ENCODE results near the gene BID. TPM values are rescaled to one million over a fixed set of nuclear protein-coding genes. Genes with fewer than 3 reads are reported as not detected.
"Not testable (repeated sequence)": the region's sequence is repeated elsewhere in the genome, so short reads cannot be mapped to it uniquely, and the experiment has no call there.

BID gene
- total RNA-seq, 2 donors from 2014 or later: 9.8 to 19.0 TPM

- Mint-ChIP-seq H3K9me3 (no peaks in the 10 kb centered on the region), H3K27ac (peak overlapping the region in 1 of 2 donors; percentile 83), H3K36me3 (peaks cover 0 to 4% of the 10 kb centered on the region in 2 donors)
- ATAC-seq (peak; percentile 93 to 96), DNase-seq (ENCODE audit: low spot score in 2 of 2) (peak; percentile 57 to 78)
Measured at GRCh38 chr22:17767233-17768065, 6.8 kb downstream of the BID start.

- ATAC-seq; H3K27ac Mint-ChIP-seq; DNase-seq (ENCODE audit: low spot score in 2 of 2); H3K36me3 Mint-ChIP-seq; H3K9me3 Mint-ChIP-seq: not testable (repeated sequence)
Measured at GRCh38 chr22:17764852-17765251, 9.4 kb downstream of the BID start.

GRCh38 chr22:17764036-17764435, 10.2 kb downstream of the BID start:
- Mint-ChIP-seq H3K36me3 (no peaks in the 10 kb centered on the region), H3K9me3 (no peaks in the 10 kb centered on the region), H3K27ac (no peak overlapping the region)
- DNase-seq (ENCODE audit: low spot score in 2 of 2): no peak
- no peak for ATAC-seq

- not testable (repeated sequence) for DNase-seq (ENCODE audit: low spot score in 2 of 2); H3K27ac Mint-ChIP-seq; H3K36me3 Mint-ChIP-seq; ATAC-seq; H3K9me3 Mint-ChIP-seq
Measured at GRCh38 chr22:17763442-17763841, 10.8 kb downstream of the BID start.

DNA sequence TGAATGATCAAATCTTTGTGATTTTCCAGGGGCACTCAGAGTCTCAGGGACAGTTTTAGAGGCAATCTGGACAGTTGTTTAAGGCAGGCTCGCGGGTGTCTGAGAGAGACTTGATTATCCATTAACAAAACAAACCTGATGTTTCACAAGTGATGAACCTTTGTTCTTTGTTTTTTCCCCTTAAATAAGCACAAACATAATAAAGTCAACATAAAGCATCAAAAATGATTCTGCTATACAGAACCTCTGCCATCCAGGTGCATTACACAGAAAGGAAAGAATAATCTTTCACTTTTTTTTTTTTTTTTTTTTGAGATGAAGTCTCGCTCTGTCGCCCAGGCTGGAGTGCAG, 13.2 kb downstream of the BID start:
- DNase-seq (ENCODE audit: low spot score in 2 of 2) (no peak), ATAC-seq (no peak)
- no peak overlapping the region for H3K27ac Mint-ChIP-seq
- no peaks in the 10 kb centered on the region for H3K36me3 Mint-ChIP-seq
- no peaks in the 10 kb centered on the region for H3K9me3 Mint-ChIP-seq

- peak; percentile 47 to 73 for ATAC-seq
- H3K9me3 Mint-ChIP-seq: no peaks in the 10 kb centered on the region
- no peak for DNase-seq (ENCODE audit: low spot score in 2 of 2)
- peak overlapping the region in 1 of 2 donors; percentile 15 for H3K27ac Mint-ChIP-seq
- no peaks in the 10 kb centered on the region for H3K36me3 Mint-ChIP-seq
Measured at GRCh38 chr22:17754233-17754925, 19.9 kb downstream of the BID start.

- H3K36me3 Mint-ChIP-seq: no peaks in the 10 kb centered on the region
- no peak for ATAC-seq
- H3K27ac Mint-ChIP-seq: no peak overlapping the region
- no peaks in the 10 kb centered on the region for H3K9me3 Mint-ChIP-seq
- DNase-seq (ENCODE audit: low spot score in 2 of 2): no peak
Measured at GRCh38 chr22:17753401-17753989, 20.8 kb downstream of the BID start.

DNA sequence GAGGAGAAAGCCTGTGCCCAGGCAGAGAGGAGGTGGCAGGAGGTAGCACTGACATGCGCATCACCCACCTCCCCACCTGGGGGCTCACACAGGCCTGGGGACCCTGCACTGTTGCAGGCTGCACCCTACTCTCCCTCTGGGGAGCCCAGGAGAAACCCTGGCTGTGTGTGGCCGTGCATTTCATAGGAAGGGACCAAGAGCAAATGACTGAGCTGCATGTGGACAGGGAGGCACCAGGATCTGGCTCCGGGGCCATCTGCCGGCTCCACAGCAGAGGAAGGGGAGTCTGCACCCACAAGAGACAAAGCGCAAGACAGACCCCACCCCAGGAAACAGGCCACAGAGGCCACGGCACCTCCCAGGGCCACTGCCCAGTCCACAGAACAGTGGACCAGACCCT, 22.7 kb downstream of the BID start:
- H3K27ac Mint-ChIP-seq: no peak overlapping the region
- no peaks in the 10 kb centered on the region for H3K36me3 Mint-ChIP-seq
- no peaks in the 10 kb centered on the region for H3K9me3 Mint-ChIP-seq
- no peak for DNase-seq (ENCODE audit: low spot score in 2 of 2)
- no peak for ATAC-seq

DNA sequence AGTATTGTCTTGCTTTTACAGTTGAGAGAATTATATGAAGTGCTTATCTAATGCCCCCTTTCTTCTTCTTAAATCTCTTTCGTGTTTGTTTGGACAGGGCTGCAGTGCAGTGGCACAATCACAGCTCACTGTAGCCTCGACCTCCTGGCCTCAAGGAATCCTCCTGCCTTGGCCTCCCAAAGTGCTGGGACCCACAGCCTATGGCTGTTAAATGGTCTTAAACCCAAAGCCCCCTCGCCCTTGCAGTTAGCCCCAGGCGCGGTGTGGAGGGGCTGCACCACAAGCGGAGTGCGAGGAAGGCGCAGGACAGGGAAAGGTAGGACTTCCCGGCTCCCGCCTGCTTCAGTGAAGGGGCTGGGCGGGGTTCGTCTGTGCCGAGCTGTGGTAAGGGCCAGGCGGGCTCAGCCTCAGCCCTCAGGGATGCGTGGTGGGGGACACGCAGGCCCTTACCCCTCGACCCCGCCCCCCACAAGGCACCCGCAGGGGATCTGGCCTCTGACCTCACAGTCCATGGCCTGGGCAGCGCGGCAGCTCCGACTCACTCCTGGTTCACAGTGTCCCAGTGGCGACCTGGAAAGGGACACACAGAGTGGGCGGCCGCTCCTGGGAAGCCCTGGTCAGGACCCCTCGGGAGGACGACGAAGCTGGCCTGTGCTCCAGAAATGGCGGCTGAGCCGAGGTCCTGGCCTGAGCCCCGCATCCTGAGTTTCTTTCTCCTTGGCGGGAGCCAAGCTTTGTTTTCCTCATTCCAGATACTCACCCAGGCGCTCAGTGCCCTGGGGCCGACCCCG, 24.5 kb downstream of the BID start:
- DNase-seq (ENCODE audit: low spot score in 2 of 2): no peak
- Mint-ChIP-seq H3K36me3 (no peaks in the 10 kb centered on the region), H3K27ac (no peak overlapping the region), H3K9me3 (no peaks in the 10 kb centered on the region)
- ATAC-seq: no peak

GRCh38 chr22:17748555-17749353, 25.5 kb downstream of the BID start:
- H3K27ac Mint-ChIP-seq: no peak overlapping the region
- no peaks in the 10 kb centered on the region for H3K36me3 Mint-ChIP-seq
- DNase-seq (ENCODE audit: low spot score in 2 of 2) (no peak), ATAC-seq (no peak)
- no peaks in the 10 kb centered on the region for H3K9me3 Mint-ChIP-seq

GRCh38 chr22:17746916-17747315, 27.4 kb downstream of the BID start:
- H3K27ac Mint-ChIP-seq: no peak overlapping the region
- ATAC-seq: no peak
- no peaks in the 10 kb centered on the region for H3K9me3 Mint-ChIP-seq
- H3K36me3 Mint-ChIP-seq: no peaks in the 10 kb centered on the region
- no peak for DNase-seq (ENCODE audit: low spot score in 2 of 2)

GRCh38 chr22:17744430-17744829, 29.8 kb downstream of the BID start:
- no peak overlapping the region for H3K27ac Mint-ChIP-seq
- H3K9me3 Mint-ChIP-seq: no peaks in the 10 kb centered on the region
- ATAC-seq: no peak
- no peak for DNase-seq (ENCODE audit: low spot score in 2 of 2)
- H3K36me3 Mint-ChIP-seq: no peaks in the 10 kb centered on the region

DNA sequence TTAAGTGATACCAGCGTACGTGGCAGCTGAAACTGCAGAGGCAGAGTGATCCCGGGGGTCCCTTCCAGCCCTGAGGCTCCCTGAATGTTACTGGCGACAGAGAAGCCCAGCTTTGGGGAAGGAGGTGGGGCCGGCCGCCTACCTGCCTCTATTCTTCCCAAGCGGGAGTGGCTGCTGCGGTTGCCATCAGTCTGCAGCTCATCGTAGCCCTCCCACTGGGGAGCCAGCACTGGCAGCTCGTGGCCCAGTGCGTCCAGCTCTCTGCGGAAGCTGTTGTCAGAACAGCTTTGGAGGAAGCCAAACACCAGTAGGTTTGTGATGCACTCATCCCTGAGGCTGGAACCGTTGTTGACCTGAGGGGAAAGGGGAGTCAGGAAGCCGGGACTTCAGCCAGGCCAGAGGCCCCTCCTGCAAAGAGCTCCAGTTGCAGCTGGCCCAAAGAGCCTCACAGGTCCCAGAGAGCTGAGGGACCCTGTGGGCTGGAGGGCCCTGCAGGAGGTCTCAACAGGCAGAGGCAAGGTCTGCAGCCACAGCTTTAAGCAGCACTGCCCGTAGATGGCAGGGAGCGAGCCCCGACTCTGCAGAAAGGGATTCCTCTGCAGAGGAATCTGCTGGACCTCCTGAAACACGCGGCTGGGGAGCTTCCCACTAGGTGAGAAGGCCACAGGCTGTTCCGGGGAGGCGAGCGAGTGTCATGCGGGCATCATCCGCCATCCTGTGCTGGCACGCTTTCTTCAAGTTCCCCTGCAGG, 30.4 kb downstream of the BID start:
- Mint-ChIP-seq H3K9me3 (no peaks in the 10 kb centered on the region), H3K27ac (no peak overlapping the region), H3K36me3 (no peaks in the 10 kb centered on the region)
- no peak for ATAC-seq
- no peak for DNase-seq (ENCODE audit: low spot score in 2 of 2)

DNA sequence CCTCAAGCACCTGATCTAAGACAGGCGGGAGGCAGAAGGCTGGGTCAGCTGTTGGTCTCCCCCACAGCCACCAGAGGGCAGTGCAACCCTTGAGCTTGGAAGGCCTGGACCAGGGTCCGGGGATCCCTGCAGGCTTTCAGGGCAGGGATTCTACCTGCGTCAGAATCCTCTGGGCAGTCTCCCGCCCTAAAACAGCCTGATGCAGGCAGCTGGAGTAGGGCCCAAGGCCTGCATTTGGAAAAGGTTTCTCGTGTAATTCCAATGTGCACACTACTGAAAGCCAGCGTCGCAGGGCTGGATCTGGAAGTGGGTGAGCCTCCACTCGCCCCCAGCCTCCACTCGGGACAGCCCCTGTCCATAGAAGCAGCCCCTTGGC, 31.8 kb downstream of the BID start:
- Mint-ChIP-seq H3K9me3 (no peaks in the 10 kb centered on the region), H3K36me3 (no peaks in the 10 kb centered on the region), H3K27ac (no peak overlapping the region)
- ATAC-seq (peak; percentile 81 to 87), DNase-seq (ENCODE audit: low spot score in 2 of 2) (peak in 1 of 2 donors; percentile 80)

DNA sequence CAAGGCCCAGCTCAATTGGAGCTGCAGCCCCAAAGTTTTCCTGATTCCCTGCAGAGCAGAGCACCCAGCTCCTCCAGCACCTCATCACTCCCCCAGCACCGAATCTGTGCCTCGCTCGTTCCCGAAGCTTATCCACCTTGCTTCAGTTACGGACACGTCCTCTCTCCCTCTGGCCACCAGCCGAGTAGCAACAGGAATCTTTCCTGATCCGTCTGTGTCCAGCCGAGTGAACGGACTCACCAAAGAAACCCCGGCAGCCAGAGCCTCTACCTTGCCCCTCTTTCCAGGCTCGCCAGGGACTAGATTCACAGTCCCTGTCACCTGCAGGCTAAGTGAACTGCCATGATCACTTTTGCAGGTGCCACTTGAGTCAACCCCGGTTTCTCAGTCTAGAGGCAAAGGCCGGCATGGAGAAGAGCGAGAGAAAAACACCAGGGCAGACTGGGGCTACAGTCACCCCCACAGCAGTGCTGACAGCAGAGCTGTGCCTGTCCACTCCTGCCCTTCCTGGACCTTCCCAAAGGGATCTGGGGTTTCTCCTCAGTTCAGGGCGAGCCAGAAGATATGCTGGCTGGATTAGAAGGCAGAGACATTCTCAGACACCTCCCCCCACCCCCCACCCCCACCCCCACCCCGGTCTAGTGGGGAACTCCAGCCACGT, 32.3 kb downstream of the BID start:
- no peak overlapping the region for H3K27ac Mint-ChIP-seq
- peak in 1 of 2 donors; percentile 23 for ATAC-seq
- no peaks in the 10 kb centered on the region for H3K9me3 Mint-ChIP-seq
- no peaks in the 10 kb centered on the region for H3K36me3 Mint-ChIP-seq
- no peak for DNase-seq (ENCODE audit: low spot score in 2 of 2)

Measured in activated naive CD4-positive, alpha-beta T cell treated with anti-CD3 and anti-CD28 coated beads, Interleukin-2, amount 50 U/mL, for 72 hours (primary cell).